NCI-H1048 (cell line): ENCODE data around the gene KNDC1.
"Not testable (repeated sequence)": the region's sequence is repeated elsewhere in the genome, so short reads cannot be mapped to it uniquely, and the experiment has no call there.

Experiments used
- DNase-seq: peaks from one replicate; lab custom pipeline; 2025; lab: John Stamatoyannopoulos, UW

KNDC1 gene

DNA sequence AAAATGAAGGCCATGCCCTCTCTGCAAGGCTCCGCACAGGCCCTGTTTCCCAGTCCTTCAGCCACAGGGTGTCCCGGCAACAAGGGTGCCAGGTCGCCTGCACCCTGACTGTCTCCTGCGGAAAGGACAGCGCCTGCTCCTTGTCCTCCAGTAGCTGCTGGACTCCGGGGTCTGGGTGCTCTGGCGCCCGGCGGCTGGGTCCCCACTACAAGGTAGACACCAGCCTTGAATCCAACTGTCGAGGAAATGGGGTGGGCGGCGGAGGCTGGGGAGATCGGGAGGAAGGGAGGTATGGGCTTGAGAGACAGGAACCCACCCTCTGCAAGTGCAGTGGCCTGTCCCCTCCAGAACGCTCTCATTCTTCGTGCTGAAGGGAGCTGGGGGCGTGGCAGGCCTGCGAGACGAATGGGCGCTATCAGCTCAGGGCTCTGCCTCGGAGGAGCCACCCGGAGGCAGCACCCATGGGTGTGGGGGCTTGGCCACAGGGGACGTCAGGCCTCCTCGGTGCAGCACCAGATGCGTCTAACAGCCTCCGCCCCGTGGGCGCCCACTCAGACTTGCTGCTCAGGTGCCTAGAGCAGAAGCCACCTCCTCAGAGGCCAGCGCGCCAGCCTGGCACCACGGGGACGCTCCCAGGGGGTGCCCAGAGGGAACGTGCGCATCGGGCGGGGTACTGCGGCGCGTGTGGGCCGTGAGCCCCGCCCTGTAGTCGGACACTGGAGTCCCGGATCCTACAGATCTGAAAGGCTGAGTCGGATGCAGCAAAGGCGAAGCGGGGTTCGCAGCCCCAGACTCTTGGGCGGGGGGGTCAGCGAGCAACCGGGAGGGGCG lies 101.1 kb downstream of the KNDC1 start:
- DNase-seq, result no peak

DNA sequence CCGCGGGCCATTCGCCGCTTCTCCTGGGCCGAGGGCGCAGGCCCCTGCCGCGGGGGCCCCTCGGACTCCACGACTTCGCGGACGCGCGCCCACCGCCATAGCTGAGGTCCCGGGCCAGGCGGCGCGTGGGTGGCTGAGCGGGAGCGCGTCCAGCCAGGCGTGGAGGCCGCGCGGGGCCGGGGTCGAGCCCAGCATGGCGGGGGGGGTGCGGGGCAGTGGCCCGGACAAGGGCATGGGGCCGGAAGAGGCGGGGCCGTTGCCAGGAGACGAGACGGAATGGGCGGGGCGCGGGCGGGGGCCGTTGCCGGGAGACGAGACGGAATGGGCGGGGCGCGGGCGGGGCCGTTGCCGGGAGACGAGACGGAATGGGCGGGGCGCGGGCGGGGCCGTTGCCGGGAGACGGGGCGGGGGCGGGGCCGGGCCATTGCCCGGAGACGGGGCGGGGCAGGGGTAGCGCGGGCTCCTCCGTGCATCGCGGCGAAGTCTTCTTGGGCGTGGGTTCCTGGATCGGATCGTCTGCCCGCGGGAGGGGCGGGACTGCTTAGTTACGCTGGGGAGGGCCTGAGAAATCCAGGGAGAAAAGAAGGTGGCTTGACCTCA lies 101.8 kb downstream of the KNDC1 start:
- DNase-seq, result peak; percentile 27

DNA sequence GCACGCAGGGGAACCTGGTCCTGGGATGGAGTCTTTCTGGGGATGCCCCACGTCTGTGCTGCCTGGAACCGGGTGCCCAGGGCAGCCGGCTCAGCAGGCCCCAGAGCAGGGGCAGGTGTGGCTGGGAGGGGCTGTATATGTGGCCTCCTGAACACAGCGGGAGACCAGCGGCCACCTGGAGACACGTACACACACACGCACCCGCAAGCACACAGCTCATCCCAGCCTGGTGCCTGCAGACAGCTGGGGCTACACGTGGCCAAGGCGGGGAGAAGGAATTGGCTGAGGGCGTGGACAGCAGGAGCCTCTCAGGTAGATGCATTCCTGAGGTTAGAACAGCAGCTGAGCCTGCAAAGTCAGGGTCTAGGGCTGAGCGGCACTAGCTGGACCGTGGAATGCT lies 102.7 kb downstream of the KNDC1 start:
- no peak for DNase-seq

DNA sequence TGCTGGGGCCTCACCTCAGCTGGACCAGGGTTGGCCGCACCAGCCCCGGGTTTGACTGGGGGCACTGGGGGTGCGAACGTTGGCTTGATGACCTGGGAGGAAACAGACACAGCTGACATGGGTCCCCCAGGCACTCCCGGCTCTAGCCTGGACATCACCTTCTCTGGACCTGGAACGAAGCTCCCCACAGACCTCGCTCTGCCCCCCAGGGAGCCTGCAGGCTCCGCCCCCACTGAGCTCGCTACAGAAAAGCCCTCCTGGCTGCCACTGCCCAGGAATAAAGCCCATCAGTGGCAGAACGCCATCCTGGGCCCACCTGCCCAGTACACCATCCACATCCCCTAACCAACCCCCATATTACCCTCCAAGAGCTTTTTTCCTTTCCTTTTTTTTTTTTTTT lies 103.7 kb downstream of the KNDC1 start:
- DNase-seq, result no peak

GRCh38 chr10:133264461-133264860 lies 104.4 kb downstream of the KNDC1 start:
- DNase-seq, result no peak

DNA sequence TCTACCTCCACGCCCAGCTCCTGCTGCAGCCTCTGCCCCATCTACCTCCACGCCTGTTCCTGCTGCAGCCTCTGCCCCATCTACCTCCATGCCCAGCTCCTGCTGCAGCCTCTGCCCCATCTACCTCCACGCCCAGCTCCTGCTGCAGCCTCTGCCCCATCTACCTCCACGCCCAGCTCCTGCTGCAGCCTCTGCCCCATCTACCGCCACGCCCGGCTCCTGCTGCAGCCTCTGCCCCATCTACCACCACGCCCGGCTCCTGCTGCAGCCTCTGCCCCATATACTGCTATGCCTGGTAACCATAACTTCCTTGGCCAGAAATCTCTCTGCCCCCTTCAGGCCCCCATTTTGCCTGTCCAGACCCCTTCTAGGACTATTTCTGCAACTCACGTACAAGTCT lies 105.0 kb downstream of the KNDC1 start:
- not testable (repeated sequence) for DNase-seq

DNA sequence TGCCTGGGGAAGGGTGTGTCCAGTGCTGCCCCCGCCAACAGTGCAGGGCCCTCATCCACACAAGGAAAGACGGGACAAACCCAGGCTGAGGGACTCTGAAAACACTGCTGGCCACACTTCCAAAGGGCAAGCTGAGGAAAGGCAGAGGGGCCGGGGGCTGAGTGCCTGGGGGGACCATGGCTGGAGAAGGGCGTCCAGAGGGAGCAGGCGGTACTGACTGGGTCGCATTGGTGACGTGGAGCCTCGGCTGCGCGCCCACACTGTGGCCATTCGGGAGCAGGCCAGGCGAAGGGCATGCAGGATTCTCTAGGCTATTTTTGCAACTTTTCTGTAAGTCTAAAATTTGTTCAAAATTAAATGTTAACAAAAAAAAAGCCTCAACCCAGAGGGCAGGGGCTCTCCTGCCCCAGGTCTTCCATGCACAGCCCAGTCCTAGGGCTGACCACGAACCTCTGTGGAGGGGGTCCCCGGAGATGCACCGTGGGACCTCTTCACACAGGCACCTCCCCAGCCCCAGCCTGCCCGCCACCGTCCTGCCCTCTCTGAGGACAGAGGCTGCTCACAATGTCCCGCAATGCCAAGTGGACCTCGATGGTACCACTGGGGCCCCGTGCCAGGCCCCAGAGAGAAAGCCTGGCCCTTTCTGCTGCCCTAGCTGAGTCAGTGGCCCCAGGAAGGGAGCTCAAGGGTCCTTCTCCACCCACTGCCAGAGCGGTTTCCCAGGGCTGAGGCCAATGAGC lies 106.2 kb downstream of the KNDC1 start:
- no peak for DNase-seq

DNA sequence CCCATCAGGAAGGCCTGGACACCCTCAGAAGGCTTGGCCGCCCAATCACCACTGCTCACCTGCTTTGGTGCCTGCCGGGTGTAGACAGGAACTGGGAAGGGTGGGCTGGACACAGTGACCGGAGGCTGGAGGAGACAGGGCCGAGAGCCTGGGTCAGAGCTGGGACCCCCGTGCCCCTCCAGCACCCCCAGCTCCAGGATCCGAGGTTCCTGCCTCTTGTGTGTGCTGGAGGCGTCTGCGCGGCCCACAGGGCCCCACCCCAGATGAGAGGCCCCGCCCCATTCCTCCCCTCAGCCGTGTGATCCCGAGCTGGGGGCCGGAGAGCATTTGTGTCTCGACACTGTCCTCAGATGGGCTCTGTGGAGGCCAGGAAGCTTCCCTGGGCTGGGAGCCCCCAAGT lies 107.3 kb downstream of the KNDC1 start:
- no peak for DNase-seq

- DNase-seq, result no peak
Observed at GRCh38 chr10:133267829-133268228, 107.8 kb downstream of the KNDC1 start.

DNA sequence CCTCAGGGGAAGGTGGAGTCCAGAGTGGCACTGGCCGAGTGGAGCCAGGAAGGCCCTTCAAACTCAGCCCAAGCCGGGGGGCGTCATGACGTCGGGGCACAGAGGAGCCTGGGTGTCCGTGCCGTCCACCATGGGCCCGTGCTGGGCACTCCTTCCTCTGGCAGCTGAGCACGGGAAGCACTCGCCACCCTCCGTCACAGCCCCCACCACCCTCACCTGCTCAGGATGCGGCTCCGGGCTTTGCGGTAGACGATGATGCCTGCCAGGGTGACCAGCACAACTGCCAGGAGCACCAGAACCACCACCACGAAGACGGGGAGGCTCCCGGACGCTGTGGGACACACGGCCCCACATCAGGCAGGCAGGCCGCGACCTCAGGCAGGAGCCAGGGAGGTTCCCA lies 108.5 kb downstream of the KNDC1 start:
- no peak for DNase-seq

- no peak for DNase-seq
Observed at GRCh38 chr10:133269367-133269766, 109.3 kb downstream of the KNDC1 start.

- no peak for DNase-seq
Observed at GRCh38 chr10:133270204-133270603, 110.2 kb downstream of the KNDC1 start.

GRCh38 chr10:133270773-133271297 lies 110.8 kb downstream of the KNDC1 start:
- DNase-seq, result no peak

GRCh38 chr10:133271521-133272300 lies 111.7 kb downstream of the KNDC1 start:
- DNase-seq, result no peak

DNA sequence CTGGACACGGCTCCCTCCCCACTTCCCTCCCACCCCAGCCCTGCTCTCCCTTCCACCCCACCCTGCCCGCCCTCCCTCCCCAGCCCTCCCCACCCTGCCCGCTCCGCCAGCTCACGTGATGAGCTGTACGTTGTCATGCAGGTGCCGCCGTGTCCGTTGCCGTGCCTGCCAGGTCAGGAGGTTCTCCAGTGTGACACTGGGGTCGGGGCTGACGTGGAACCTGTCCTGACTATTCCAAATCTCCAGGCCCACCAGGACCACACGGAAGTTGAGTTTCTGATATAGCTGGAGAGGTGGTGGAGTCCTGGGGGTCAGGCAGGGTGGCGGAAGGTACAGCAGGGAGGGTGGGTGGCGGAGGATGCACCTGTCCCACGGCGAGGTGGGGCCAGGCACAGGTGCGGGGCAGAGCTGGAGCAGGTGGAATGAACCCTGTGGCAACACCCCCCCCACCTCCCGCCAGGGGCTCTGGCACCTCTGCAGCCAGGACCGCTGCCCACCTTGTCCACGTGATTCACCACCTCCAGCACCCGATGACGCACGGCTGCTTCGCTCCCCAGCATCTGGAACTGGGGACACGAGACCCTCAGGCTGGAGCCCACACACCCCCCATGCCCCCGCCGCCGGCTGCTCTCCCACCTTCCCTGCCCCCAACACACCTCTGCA lies 112.4 kb downstream of the KNDC1 start:
- no peak for DNase-seq

GRCh38 chr10:133272964-133273420 lies 113.0 kb downstream of the KNDC1 start:
- no peak for DNase-seq

DNA sequence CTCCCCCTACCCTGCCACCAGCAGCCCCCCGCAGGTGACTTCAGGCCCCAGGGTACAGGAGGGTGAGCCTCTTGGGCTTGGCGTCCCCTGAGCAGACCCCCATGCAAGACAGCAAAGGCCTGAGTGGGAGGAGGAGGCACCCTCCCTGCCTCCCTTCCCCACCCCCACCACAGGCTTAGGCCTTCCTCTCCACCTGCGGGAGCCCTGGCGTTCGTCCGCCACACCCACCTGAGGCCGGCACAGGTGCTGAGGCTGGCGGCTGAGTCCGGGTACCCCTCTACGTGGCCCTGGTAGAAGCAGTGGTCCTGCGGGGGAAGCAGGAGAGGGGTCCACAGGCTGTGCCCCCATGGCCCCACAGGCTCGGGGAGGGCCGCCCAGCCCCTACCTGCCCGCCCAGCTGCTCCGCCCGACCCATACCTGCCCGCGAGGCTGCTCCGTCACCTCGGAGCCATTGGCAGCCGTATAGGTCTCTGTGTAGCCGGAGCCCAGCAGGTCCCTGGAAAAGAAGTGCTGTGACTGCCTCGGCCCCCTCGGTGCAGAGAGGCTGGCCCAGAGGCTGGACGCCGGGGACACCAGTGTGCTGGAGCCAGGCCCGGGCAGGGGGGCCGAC lies 113.6 kb downstream of the KNDC1 start:
- no peak for DNase-seq

DNA sequence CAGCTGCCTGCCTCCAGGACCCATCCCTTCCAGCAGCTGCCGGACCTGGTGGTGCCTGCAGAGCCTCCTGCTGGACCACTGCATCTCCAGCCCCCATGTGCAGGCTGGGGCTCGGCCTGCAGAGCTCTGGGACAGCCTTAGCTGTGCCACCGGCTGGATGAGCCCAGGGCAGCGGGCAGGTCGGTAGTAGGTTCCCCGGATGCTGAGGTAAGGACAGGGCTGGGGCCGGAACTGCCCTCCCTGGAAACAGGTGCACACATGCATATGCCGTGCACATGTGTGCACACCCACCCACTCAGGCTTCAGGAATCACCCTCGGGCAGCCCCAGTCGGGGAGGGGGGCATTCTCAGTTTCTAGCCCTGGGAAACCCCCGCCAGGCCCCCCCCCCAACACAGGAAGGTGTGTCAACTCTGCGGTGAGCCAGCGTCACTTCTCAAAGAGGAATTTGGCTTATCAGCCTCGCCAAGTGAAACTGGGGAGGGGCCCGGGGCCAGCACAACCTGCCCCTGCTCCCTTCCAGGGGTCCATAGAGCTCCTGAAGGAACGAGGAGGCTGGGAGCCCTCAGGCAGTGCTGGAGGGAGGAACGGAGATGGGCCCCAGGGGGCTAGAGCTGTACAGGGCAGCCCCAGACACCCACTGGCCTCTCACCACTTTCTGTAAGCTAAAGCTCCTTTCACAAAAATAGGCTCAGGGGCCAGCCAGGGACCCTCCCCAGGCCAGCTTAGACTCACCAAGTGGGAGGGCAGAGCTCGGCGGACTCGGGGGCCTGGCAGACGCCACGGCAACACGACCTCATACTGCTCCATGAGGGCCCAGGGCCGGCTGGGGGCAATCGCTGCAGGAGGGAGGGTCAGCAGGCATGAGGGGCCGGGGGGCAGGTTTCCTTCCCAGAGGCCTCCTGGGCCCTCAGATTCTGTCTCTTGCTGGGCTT lies 115.0 kb downstream of the KNDC1 start:
- DNase-seq, result no peak

DNA sequence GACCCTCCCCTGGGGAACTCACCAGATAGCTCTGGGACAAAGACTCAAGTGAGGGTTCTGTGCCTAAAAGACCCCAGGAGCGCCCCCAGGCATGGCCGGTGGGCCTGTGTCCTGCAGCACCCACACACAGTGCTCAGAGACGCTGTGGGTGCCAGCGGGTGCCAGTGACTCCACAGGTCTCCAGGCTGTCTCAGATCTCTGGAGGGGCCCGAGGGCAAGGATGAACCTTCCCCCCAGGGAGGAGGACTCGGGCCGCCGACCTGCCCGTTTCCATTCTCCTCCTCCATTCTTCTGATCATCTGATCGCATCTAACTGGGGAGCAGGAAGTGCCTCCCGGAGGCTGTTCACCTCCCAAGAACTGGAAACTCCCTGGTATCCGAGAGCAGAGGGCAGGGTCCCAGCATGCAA lies 115.7 kb downstream of the KNDC1 start:
- no peak for DNase-seq
